Measurements from ENCODE around the gene BDNF. TPM values are rescaled to one million over a fixed set of nuclear protein-coding genes. Genes with fewer than 3 reads are reported as not detected.

BDNF gene
- total RNA-seq, 1 donor from 2014 or later = 3.1 TPM

DNA sequence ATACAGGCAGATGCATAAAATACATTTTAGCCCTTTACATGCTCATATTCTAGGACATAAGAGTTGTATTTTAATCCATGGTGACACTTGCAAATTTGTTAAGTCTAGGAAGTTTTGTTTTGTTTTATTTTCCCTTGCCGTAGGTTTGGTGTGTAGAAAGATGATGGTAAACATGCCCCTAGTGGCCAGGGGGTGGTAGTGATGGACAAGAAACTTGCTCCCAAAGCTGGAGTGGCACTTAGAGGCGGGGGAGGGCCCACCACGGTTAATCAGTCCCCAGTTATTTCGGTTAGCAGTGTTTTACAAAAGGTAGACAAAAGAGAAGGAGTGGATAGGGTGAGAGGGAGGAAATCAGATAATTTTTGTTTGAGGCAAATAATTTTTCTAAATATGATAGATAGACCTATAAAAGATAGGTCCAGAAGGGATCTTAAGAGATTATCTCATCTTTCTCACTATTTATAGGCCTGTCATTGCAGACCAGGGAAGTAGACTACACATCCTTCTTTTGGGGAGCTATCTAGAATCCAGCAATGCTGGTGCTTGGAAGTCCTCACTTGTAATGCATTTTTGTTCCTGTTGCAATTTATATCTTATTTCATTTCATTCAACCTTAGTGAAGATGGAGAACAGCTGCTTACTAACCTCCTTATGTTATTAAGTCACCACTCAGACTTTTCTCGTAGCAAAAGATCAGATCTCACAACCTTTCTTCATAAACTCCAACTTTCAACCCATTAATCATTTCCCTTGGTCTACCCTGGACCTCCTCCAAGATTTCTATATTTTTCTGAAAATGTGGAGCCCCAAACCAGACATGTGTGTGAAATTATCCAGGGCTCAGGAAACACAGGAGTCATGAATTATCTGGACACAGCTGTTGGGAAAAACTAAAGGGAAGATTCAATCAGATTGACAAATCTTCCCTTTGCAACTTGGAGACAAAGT lies 5.9 kb upstream of the BDNF start:
- intact Hi-C loops (cut with micrococcal nuclease) = loop anchor here (10.0 kb wide), 1 partner anchor 989 kb away; no protein-coding TSS in a partner anchor
- TF ChIP-seq, protein P1, sequence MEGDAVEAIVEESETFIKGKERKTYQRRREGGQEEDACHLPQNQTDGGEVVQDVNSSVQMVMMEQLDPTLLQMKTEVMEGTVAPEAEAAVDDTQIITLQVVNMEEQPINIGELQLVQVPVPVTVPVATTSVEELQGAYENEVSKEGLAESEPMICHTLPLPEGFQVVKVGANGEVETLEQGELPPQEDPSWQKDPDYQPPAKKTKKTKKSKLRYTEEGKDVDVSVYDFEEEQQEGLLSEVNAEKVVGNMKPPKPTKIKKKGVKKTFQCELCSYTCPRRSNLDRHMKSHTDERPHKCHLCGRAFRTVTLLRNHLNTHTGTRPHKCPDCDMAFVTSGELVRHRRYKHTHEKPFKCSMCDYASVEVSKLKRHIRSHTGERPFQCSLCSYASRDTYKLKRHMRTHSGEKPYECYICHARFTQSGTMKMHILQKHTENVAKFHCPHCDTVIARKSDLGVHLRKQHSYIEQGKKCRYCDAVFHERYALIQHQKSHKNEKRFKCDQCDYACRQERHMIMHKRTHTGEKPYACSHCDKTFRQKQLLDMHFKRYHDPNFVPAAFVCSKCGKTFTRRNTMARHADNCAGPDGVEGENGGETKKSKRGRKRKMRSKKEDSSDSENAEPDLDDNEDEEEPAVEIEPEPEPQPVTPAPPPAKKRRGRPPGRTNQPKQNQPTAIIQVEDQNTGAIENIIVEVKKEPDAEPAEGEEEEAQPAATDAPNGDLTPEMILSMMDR (IDR thresholded peaks at IDR 0.05; ENCODE audit: borderline replicate concordance) = peak; percentile 72
- Histone ChIP-seq H3K4me3 (no peak overlapping the region), H3K4me1 (peaks cover 8% of the 10 kb centered on the region), H3K36me3 (no peaks in the 10 kb centered on the region), H3K27ac (replicated peaks) (no peak overlapping the region), H3K9me3 (replicated peaks) (no peaks in the 10 kb centered on the region), H3K27me3 (ENCODE audit: low read depth) (peaks cover 23% of the 10 kb centered on the region)
- no peak for DNase-seq

DNA sequence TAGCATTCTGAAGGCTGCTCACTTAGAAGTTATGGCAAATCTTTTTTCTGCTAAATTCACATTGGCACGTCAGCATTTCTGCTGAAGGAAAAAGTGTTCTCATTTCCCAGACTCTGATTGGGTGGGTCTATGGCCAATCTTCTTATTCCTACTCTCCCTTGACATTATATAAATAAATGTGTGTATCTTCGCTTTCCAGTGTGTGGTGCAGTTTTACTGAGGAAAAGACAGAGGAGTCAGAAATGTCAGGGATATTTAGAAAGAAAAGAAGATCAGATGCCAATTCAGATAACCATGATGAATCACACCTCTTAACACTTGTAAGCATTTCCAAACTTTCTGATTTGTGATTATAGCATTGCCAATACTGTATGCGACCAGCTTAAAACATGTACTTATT lies 3.2 kb upstream of the BDNF start:
- Histone ChIP-seq H3K27ac (replicated peaks) (no peak overlapping the region), H3K4me3 (no peak overlapping the region), H3K4me1 (peaks cover 32% of the 10 kb centered on the region), H3K9me3 (replicated peaks) (no peaks in the 10 kb centered on the region), H3K27me3 (ENCODE audit: low read depth) (peaks cover 34% of the 10 kb centered on the region), H3K36me3 (no peaks in the 10 kb centered on the region)
- TF ChIP-seq, protein P1 (IDR thresholded peaks at IDR 0.05; ENCODE audit: borderline replicate concordance) = no peak
- DNase-seq = no peak
- intact Hi-C loops (cut with micrococcal nuclease) = loop anchor here (10.0 kb wide), 1 partner anchor 991 kb away; no protein-coding TSS in a partner anchor

DNA sequence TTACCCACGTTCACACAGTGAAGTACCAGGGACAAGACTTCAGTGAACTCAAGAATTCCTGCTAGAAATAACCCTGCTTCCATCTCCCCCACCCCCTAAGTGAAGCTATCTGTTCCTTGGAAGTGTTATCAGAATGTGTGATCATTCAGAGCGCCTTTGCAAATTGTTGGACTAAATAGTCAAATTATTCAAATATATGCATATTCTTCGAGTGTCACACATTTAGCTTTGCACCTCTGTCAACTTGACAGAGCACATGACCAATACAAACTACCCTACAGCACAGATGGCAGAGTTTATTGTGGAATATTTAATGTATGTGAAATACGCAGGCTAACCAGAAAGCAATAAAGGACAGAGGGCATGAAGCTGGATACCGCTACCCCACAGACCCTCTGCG lies 2.6 kb upstream of the BDNF start:
- Histone ChIP-seq H3K4me3 (no peak overlapping the region), H3K36me3 (no peaks in the 10 kb centered on the region), H3K27me3 (ENCODE audit: low read depth) (peaks cover 41% of the 10 kb centered on the region), H3K9me3 (replicated peaks) (no peaks in the 10 kb centered on the region), H3K4me1 (peaks cover 32% of the 10 kb centered on the region), H3K27ac (replicated peaks) (no peak overlapping the region)
- intact Hi-C loops (cut with micrococcal nuclease) = loop anchor here (10.0 kb wide), 1 partner anchor 992 kb away; no protein-coding TSS in a partner anchor
- TF ChIP-seq, protein P1 (IDR thresholded peaks at IDR 0.05; ENCODE audit: borderline replicate concordance) = no peak
- DNase-seq = no peak

DNA sequence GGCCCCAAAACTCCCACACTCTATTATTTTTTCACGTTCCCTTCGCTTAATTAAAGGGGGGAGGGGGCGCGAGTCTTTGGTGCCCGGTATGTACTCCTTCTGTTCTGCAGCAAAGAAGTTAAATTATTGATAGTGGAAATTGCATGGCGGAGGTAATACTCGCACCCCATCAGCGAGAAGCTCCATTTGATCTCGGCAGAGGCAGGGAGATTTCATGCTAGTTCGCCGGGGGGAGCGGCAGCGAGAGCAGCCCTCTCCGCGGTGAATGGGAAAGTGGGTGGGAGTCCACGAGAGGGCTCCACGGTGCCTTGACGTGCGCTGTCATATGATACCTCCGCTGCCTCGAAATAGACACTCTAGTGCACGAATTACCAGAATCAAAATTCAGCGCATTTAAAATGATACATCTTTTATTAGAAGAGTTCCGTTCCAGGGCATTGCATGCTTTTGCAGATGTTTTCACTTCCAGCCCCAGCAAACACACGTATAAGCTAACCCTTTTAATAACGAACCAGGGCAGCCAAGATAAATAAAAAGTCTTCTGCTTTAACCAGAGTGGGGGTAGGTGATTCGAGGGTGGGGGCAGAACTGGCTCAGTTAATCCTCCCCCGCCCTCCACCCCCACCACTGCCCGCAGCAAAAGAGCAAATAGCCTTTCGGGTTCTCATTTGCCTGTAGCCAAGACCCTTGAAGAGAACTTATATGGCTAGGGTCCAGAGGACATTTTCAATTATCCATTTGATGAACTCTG lies 1.3 kb upstream of the BDNF start:
- Histone ChIP-seq H3K27me3 (ENCODE audit: low read depth) (peaks cover 54% of the 10 kb centered on the region), H3K9me3 (replicated peaks) (no peaks in the 10 kb centered on the region), H3K4me1 (peaks cover 35% of the 10 kb centered on the region), H3K36me3 (no peaks in the 10 kb centered on the region), H3K27ac (replicated peaks) (no peak overlapping the region), H3K4me3 (peak overlapping the region; percentile 75)
- peak; percentile 41 for DNase-seq
- intact Hi-C loops (cut with micrococcal nuclease) = loop anchor here (10.0 kb wide), 1 partner anchor 993 kb away; no protein-coding TSS in a partner anchor
- TF ChIP-seq, protein P1 (IDR thresholded peaks at IDR 0.05; ENCODE audit: borderline replicate concordance) = peak; percentile 47

DNA sequence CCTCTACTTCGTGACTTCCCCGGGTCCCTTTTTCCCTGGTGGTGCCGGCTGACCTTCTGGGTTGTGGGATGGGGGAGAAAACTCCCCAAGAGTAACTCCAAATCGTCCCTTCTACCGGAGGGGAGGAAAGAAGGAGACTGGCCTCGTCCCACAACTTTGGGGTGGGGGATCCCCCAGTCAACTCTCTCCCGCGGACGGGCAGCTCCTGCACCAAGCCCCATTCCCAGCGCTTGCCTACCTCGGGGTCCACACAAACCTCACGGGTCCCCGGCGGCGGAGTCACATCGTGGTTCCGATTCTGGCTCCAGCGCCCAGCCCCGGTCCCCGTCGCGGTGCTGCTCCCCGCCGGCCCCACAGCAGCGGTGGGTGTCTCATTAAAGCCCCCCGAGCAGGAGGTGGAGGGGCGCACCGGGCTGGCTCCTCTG lies 317 bp downstream of the BDNF start:
- Histone ChIP-seq H3K27ac (replicated peaks) (peak overlapping the region; percentile 54), H3K36me3 (no peaks in the 10 kb centered on the region), H3K4me1 (peaks cover 38% of the 10 kb centered on the region), H3K9me3 (replicated peaks) (no peaks in the 10 kb centered on the region), H3K4me3 (peak overlapping the region; percentile 75), H3K27me3 (ENCODE audit: low read depth) (peaks cover 63% of the 10 kb centered on the region)
- intact Hi-C loops (cut with micrococcal nuclease) = loop anchor here (5.0 to 10.0 kb wide), 2 partner anchors 832 to 995 kb away; no protein-coding TSS in a partner anchor
- TF ChIP-seq, protein P1 (IDR thresholded peaks at IDR 0.05; ENCODE audit: borderline replicate concordance) = no peak
- no peak for DNase-seq
